Common myeloid progenitor, CD34-positive (primary cell): ENCODE measurements around the gene ADAM8.

Source experiments
- CTCF ChIA-PET: fragments of 350-600 bp; sonication (Branson Sonifier 250); formaldehyde crosslinking; loops from one replicate; lab custom pipeline; 2021; ENCODE audit warnings: antibody characterized with exemption; lab: Charles Lee
- POLR2A ChIA-PET: fragments of 350-600 bp; sonication (Branson Sonifier 250); formaldehyde crosslinking; loops from one replicate; lab custom pipeline; 2021; ENCODE audit warnings: antibody characterized with exemption; lab: Charles Lee
- DNase-seq, 3 donors: peaks; one replicate each; pipeline versions ENCODE4 v3.0.0 to v3.0.0-alpha.2; 2013
- H3K27ac ChIP-seq, 2 experiments: 1 replicate in 1 of 2; 2 replicates in 1 of 2; pipeline ENCODE4 v1.7.0; 2013; ENCODE audit warnings: inconsistent platforms in 2 of 2, low read length in 2 of 2, mild to moderate bottlenecking in 2 of 2, low read depth in 1 of 2, moderate library complexity in 1 of 2; ENCODE audit not compliant: severe bottlenecking in 2 of 2, insufficient read depth in 1 of 2, poor library complexity in 1 of 2
- H3K27me3 ChIP-seq, 5 experiments: replicated peaks in 2 of 5; 1 replicate in 3 of 5; 2 replicates in 2 of 5; pipeline versions ENCODE4 v1.6.1 to v1.7.0; 2013; ENCODE audit warnings: low read length in 4 of 5, mild to moderate bottlenecking in 2 of 5, moderate library complexity in 2 of 5, inconsistent platforms in 1 of 5; ENCODE audit not compliant: insufficient read depth in 5 of 5, control insufficient read depth in 4 of 5
- H3K36me3 ChIP-seq, 4 experiments: 1 replicate in 2 of 4; 2 replicates in 2 of 4; pipeline versions ENCODE4 v1.6.1 to v1.7.0; 2013; ENCODE audit warnings: low read length in 3 of 4, control low read depth in 1 of 4, mild to moderate bottlenecking in 1 of 4; ENCODE audit not compliant: control insufficient read depth in 4 of 4, insufficient read depth in 4 of 4
- H3K4me1 ChIP-seq, 4 experiments: 1 replicate in 3 of 4; 2 replicates in 1 of 4; pipeline versions ENCODE4 v1.6.1 to v1.7.1; 2013; ENCODE audit warnings: low read length in 3 of 4, mild to moderate bottlenecking in 3 of 4, control low read depth in 1 of 4, inconsistent platforms in 1 of 4, moderate library complexity in 1 of 4; ENCODE audit not compliant: control insufficient read depth in 4 of 4, insufficient read depth in 4 of 4; ENCODE audit errors: control extremely low read depth in 1 of 4
- H3K4me3 ChIP-seq, 7 experiments: 1 replicate in 4 of 7; 2 replicates in 3 of 7; pipeline versions ENCODE4 v1.5.1 to v1.7.0; 2013; ENCODE audit warnings: mild to moderate bottlenecking in 7 of 7, low read length in 6 of 7, moderate library complexity in 6 of 7, inconsistent platforms in 2 of 7, low read depth in 2 of 7, control low read depth in 1 of 7; ENCODE audit not compliant: insufficient read depth in 4 of 7, control insufficient read depth in 1 of 7; ENCODE audit errors: extremely low read depth in 1 of 7
- H3K9me3 ChIP-seq, 5 experiments: 1 replicate in 4 of 5; 2 replicates in 1 of 5; pipeline versions ENCODE4 v1.6.1 to v1.7.1; 2013; ENCODE audit warnings: low read length in 4 of 5, mild to moderate bottlenecking in 2 of 5, inconsistent platforms in 1 of 5, low read depth in 1 of 5, moderate library complexity in 1 of 5; ENCODE audit not compliant: control insufficient read depth in 4 of 5, insufficient read depth in 2 of 5; ENCODE audit errors: control extremely low read depth in 1 of 5
- WGBS: methylation state at CpG from one replicate; pipeline ENCODE4 v1.1.5; 2013; ENCODE audit not compliant: insufficient coverage; 5-methylcytosine and 5-hydroxymethylcytosine counted together

The ADAM8 gene

DNA sequence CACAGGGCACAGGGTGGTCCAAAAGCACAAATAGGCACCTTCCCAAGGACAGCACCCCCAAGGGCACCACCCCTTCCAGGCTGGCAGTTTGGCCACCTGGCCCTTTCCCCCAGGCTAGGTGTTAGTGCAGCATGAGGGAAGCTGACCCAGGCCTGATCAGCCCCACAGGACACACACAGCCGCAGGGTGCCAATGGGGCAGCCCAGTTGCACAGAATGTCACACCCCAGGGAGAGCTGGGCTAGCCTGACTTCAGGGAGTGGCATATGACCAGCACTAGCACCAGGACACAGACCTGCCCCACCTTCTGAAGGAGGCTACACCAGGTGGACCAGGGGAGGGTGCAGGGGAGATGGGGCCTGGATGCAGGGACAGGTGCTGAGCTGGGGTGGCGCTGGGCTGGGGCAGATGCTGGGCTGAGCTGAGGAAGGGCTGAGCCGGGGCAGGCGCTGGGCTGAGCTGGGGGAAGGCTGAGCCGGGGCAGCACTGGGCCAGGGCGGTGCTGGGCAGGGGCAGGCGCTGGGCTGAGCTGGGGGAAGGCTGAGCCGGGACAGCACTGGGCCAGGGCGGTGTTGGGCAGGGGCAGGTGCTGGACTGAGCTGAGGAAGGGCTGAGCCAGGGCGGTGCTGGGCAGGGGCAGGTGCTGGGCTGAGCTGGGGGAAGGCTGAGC, 3.9 kb upstream of the ADAM8 start:
- CTCF ChIA-PET, result interaction anchor here (0.9 to 7.1 kb wide), 12 partner anchors 9 to 136 kb away, joined by 3 to 112 read pairs (median 4); no protein-coding TSS in a partner anchor
- H3K4me3 ChIP-seq, result peak overlapping the region in 2 of 7 experiments; percentile 52 to 55
- H3K27ac ChIP-seq, result peak overlapping the region in 1 of 2 experiments; percentile 25
- peaks cover 0 to 53% (median 41%) of the 10 kb centered on the region in 4 experiments for H3K36me3 ChIP-seq
- peaks cover 11 to 57% (median 57%) of the 10 kb centered on the region in 4 experiments for H3K4me1 ChIP-seq
- POLR2A ChIA-PET, result interaction anchor here (4.0 kb wide), 1 partner anchor 22 kb away, joined by 29 read pairs; no protein-coding TSS in a partner anchor
- H3K27me3 ChIP-seq, result no peaks in the 10 kb centered on the region
- no peaks in the 10 kb centered on the region for H3K9me3 ChIP-seq
- 92% methylated on average over 10 of the region's 10 CpGs for WGBS
- no peak for DNase-seq

DNA sequence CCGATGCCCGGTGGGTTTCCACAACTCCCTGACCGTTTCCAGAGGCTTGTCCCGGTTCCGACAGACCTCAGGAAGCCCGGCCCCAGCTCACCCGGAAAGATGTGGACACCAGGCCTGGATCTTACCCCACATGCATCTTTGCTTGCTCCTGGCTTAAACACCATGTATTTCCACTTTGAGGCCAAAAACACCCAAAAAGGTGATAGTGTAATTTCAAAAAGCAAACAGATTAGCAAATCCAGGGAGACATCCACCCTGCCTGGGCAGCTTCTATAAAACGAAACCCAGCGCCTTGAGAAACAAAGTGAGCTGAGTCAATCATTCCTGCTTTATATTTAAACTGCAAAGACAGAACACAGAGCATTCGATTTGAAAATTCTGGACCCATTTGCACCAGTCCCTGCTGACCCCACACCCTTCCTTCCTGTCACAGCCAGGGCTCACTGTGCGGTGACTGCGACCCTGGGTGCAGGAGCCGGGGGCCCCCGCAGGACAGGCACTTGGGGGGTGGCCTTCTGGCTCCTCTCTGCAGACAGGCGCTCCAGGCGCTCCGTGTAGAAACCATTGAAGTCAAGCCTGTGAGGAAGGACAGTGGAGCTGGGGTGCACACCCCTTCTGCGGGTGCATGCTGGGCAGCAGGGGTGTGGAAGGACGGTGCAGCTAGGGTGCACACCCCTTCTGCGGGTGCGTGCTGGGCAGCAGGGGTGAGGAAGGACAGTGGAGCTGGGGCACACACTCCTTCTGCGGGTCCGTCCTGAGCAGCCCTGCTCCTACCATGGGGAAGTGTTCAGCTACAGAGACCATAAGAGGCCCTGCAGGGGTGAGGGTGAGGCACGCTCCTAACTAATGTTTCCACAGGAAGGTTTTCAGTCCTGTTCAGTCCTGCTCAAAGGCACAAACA, 2.9 kb upstream of the ADAM8 start:
- Histone ChIP-seq H3K4me1 (peaks cover 11 to 67% (median 66%) of the 10 kb centered on the region in 4 experiments), H3K9me3 (no peaks in the 10 kb centered on the region), H3K4me3 (peak overlapping the region in 5 of 7 experiments; percentile 32 to 65 (median 52)), H3K27ac (peak overlapping the region; percentile 85 to 93), H3K27me3 (no peaks in the 10 kb centered on the region), H3K36me3 (peaks cover 0 to 44% (median 32%) of the 10 kb centered on the region in 4 experiments)
- DNase-seq, result peak in 2 of 3 donors; percentile 56 to 71
- WGBS, result 32% methylated on average over 20 of the region's 24 CpGs
- ChIA-PET POLR2A (interaction anchor here (1.2 to 4.0 kb wide), 3 partner anchors 17 to 29 kb away, joined by 7 to 29 read pairs (median 18); partner anchors contain the start of genes TUBGCP2 and ZNF511), CTCF (interaction anchor here (1.1 to 7.1 kb wide), 10 partner anchors 13 to 135 kb away, joined by 3 to 112 read pairs (median 6); no protein-coding TSS in a partner anchor)

DNA sequence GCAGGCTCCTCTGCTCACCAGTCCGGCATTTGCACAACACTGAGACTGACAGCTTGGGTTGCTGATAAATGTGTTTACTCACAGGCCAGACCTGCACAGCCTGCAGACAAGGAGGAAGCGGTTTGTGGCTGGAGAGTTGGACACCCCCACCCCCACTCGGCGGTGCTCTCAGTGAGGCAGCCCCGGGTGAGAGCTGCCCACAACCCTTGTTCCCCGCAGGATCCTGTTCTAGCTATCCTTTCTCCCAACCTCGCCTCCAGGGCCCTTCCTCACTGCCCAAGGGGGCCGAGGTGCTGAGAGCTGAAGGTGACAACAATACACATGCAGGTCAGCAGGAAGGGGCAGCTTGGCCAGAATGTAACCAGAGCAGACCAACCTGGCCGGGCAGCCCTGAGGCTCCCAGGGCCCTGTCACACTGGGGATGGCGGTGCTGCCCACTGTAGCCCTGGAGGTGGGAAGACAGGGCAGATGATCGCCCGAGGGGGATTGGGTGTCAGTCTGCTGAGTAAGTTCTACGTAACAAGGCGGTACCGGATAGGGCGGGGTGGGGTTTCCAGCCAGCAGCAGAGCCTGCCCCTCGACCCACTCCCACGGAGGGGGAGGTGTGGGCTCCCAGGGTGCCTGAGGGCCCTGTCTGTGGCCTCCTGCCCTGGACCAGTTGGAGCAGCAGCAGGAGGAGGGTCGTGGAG, 2.1 kb upstream of the ADAM8 start:
- POLR2A ChIA-PET, result interaction anchor here (0.6 to 4.0 kb wide), 8 partner anchors 12 to 229 kb away, joined by 3 to 29 read pairs (median 6); partner anchors contain the start of genes TUBGCP2 and ZNF511
- CTCF ChIA-PET, result interaction anchor here (0.7 to 7.1 kb wide), 12 partner anchors 10 to 40 kb away, joined by 3 to 112 read pairs (median 4); no protein-coding TSS in a partner anchor
- Histone ChIP-seq H3K4me1 (peaks cover 11 to 74% (median 71%) of the 10 kb centered on the region in 4 experiments), H3K9me3 (no peaks in the 10 kb centered on the region), H3K4me3 (peak overlapping the region in 5 of 7 experiments; percentile 29 to 65 (median 53)), H3K36me3 (peaks cover 0 to 35% (median 26%) of the 10 kb centered on the region in 4 experiments), H3K27me3 (no peaks in the 10 kb centered on the region), H3K27ac (peak overlapping the region; percentile 85 to 93)
- 5% methylated on average over 8 of the region's 19 CpGs for WGBS
- peak; percentile 88 to 97 (median 96) for DNase-seq

DNA sequence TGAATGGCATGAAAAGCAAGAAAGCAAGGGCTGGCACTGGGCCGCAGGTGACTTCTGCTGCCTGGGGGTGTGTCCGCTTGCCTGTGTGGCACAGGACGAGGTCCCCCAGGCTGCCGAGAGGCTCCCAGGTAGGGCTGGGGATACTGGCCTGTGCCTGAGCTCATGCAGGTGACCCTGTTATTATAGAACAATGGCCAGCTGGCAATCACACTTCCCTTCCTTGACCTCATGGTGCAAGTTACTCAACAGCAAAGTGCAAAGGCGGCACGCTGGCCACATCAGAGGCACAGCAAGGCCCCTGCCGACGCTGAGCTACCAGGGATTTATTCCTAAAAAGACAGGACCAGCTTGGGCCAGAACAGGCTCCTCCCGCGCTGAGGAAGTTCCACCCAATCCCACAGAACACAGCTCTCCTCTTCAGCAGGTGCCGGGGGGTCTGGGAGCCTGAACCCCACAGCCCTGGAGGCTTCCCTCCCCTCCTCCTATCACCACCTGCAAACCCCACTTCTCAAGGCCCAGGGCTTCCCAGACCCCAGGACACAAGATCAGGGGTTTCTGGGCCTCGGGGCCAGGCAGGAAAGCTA, 1.4 kb upstream of the ADAM8 start:
- Histone ChIP-seq H3K27me3 (no peaks in the 10 kb centered on the region), H3K9me3 (no peaks in the 10 kb centered on the region), H3K27ac (peak overlapping the region; percentile 85 to 93), H3K36me3 (peaks cover 0 to 31% (median 23%) of the 10 kb centered on the region in 4 experiments), H3K4me3 (peak overlapping the region in 5 of 7 experiments; percentile 29 to 65 (median 55)), H3K4me1 (peaks cover 11 to 76% (median 71%) of the 10 kb centered on the region in 4 experiments)
- WGBS, result 35% methylated on average over 8 of the region's 12 CpGs
- CTCF ChIA-PET, result interaction anchor here (0.7 to 7.1 kb wide), 12 partner anchors 10 to 40 kb away, joined by 3 to 112 read pairs (median 4); no protein-coding TSS in a partner anchor
- peak in 2 of 3 donors; percentile 16 to 30 for DNase-seq
- POLR2A ChIA-PET, result interaction anchor here (0.6 to 4.0 kb wide), 8 partner anchors 11 to 228 kb away, joined by 3 to 29 read pairs (median 6); partner anchors contain the start of genes TUBGCP2 and ZNF511

DNA sequence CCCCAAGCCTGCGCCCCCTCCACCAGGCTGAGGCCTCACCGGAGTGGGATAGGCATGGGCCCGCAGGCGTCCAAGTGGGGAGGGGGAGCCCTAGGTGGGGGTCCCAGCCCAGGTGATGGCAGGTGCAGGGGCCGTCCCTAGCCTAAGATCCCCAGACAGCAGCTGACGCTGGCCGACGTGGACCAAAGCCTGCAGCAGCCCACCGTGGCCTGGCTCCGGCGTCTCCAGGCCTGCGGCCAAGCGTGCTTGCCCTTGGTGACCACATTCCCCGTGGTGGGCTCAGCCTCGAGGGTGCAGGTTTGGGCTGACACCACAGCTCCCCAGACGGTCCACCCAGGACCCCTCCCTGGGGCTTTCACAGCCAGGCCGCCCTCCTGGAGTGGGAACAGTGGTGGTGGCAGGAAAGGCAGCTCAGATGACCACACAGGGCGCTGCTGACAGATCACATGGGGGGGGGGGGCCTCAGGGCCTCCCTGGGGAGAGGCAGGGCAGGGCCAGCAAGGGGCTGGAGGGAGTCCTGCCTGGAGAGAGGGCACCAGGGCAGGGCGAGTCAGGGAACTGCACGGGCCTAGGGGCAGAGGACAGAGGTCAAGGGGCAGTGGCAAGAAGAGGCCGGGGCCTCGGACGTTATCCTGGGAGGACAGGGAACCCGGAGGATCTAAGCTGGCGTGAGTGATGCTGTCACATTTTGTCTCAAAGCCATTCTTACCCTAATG, 767 bp upstream of the ADAM8 start:
- DNase-seq, result no peak
- Histone ChIP-seq H3K4me3 (peak overlapping the region in 3 of 7 experiments; percentile 40 to 91 (median 56)), H3K27me3 (no peaks in the 10 kb centered on the region), H3K4me1 (peaks cover 11 to 76% (median 71%) of the 10 kb centered on the region in 4 experiments), H3K27ac (peak overlapping the region; percentile 85 to 93), H3K36me3 (peaks cover 0 to 28% (median 19%) of the 10 kb centered on the region in 4 experiments), H3K9me3 (no peaks in the 10 kb centered on the region)
- 83% methylated on average over 20 of the region's 25 CpGs for WGBS
- ChIA-PET POLR2A (interaction anchor here (1.1 to 5.8 kb wide), 8 partner anchors 10 to 37 kb away, joined by 4 to 63 read pairs (median 14); partner anchors contain the start of genes TUBGCP2 and ZNF511), CTCF (interaction anchor here (0.8 to 7.1 kb wide), 8 partner anchors 10 to 30 kb away, joined by 3 to 112 read pairs (median 4); no protein-coding TSS in a partner anchor)
